HL-60/S4 treated with phorbol 12-myristate 13-acetate at 8.2 ng/mL for 4 days and 3 days (cell line): Measurements from ENCODE around the gene SPTAN1.
"Not testable (repeated sequence)": the region's sequence is repeated elsewhere in the genome, so short reads cannot be mapped to it uniquely, and the experiment has no call there.

ENCODE experiments used
- in situ Hi-C: fragments of 300-500 bp; cut with MboI; formaldehyde crosslinking; loops from 2 replicates; pipeline ENCODE4 v1.15.0; 2022; ENCODE audit warnings: low sequenced_read_pairs

SPTAN1 gene

DNA sequence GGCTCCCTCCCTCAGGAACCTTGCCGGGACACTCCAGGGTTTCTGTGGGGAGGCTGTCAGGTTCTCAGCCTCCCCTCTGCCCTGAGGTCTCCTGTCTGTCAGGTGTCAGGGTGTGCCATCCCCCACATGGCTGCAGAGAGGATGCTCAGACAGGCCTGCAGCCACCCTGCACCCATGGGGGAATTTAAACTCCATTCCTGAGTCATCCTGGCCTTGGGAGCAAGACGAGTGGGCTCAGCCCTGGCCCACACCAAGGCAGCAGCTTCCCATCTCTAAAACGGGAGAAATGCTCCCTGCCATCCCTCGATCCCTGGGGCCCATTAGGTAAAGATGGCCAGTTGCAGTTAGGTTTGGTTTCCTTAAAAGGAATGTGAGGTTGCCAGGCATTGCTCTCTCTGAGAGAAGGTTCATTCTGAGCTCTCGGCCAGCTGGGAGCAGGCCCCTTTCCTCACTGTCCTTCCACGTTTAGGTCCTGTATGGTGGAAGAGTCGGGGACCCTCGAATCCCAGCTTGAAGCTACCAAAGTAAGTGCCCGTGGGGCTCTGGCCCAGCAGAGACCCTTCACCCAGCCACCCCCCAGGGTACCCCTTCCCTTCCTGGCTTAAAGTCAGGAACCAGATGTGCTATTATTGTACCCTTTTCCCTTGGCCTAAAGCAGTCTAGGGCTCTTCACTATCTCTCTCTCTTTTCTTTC is 77.6 kb downstream of the SPTAN1 start:
- in situ Hi-C loops, result no loop called here

DNA sequence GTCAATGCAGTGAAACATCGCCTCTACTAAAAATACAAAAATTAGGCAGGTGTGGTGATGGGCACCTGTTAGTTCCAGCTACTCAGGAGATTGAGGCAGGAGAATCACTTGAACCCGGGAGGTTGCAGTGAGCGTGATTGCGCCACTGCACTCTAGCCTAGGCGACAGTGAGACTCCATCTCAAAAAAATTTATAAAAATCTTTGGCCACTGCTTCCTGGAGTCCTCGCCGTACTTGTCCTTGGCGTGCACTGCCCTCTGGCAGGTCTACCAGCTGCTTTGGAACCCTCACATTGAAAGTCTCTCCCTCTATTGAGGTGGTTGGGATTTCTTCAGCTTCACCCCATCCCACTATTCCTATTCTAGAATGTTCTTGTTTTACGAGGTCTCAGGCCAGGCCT is 79.2 kb downstream of the SPTAN1 start:
- in situ Hi-C loops, result no loop called here

DNA sequence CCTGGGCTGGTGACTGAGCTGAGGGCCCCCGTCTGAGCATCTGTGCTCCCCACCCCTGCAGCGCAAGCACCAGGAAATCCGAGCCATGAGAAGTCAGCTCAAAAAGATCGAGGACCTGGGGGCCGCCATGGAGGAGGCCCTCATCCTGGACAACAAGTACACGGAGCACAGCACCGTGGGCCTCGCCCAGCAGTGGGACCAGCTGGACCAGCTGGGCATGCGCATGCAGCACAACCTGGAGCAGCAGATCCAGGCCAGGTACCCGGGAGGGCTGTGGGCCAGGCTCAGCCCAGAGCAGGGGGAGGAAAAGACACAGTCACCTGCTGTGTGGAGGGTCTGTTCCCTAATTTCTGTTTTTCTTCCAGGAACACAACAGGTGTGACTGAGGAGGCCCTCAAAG is 79.7 kb downstream of the SPTAN1 start:
- in situ Hi-C loops, result no loop called here

DNA sequence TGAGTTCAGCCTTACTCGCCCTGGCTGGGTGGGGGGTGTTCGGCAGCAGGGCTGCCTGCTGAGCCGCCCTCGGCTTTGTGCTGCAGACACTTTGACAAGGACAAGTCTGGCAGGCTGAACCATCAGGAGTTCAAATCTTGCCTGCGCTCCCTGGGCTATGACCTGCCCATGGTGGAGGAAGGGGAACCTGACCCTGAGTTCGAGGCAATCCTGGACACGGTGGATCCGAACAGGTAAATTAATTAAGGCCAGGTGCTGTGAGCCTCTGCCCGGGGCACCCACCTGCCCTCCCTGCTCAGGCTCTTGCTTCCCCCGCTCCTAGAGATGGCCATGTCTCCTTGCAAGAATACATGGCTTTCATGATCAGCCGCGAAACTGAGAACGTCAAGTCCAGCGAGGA is 80.1 kb downstream of the SPTAN1 start:
- in situ Hi-C loops, result no loop called here

DNA sequence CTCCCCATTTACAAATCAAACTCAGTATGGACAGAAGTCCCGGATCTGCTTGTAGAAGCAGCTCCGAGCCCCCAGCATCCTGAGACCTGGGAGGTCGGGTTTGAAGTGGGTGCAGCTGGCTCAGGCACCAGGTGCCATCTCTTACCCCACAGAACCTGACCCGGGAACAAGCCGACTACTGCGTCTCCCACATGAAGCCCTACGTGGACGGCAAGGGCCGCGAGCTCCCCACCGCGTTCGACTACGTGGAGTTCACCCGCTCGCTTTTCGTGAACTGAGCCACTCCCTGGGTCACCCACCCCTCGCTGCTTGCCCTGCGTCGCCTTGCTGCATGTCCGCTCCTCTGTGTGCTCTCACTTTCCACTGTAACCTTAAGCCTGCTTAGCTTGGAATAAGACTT is 80.7 kb downstream of the SPTAN1 start:
- in situ Hi-C loops, result no loop called here

DNA sequence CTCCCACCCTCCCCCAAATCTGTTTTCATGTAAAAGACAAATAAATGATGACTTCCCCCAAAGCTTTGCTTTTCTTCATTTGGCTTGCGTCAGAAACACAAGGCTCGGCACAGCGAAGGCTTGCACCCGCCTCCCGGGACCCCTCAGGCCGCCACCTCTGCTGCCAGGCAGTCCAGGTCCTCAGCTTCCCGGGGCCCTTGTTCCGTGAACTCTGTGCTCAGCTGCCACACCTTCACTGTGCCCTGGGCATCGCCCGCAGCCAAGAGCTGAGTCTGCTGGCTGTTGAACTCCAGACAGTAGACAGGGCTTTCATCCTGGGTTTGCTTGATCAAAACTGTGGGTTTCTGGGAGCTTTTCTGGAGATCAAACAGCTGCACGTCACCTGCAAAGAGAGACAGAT is 81.2 kb downstream of the SPTAN1 start:
- in situ Hi-C loops, result no loop called here

DNA sequence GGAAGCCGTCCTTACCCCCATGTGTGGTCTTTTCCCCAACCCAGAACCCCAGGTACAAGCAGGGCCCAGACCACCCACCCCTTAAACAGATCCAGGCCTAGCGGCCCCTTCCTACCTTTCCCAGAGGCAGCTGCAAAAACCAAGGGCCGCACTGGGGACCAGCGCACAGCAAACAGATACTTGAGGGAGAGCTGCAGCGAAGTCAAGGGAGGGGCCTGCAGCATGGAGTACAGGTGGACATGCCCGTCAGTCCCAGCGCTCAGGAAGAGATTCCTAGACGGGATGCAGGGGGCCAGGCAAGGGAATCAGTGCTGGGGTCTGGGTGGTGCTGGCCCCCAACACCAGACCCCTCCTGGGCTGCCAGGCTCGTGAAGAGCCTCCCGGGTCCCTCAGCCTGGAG is 81.7 kb downstream of the SPTAN1 start:
- in situ Hi-C loops, result no loop called here

DNA sequence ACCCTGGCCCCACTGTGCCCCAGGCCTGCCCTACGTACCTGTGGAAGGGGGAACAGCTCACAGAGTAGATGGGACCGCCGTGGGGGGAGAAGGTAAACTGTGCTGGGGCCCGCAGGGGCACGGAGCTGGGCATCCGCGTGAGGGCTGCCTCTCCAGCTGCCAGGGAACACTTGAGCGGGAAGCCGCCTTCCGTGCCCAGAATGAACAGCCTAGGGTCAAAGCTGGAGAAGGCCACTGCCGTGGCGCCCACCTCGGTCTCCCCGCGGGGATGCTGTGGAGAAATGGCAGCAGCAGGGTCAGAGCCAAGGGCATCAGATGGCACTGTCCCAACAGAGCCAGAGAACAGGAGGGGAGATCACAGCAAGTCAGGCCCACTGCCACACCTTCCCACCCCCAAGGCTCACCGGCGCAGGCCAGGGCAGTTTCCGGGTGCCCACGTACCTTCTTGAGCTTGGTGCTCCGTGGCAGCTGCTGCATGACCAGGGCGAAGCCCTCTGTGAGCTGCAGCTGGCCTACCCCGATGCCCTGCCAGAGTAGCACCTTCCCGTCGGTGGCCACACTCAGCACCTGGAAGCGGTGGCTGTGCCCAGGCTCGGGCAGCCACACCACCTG is 82.4 kb downstream of the SPTAN1 start:
- in situ Hi-C loops, result no loop called here

DNA sequence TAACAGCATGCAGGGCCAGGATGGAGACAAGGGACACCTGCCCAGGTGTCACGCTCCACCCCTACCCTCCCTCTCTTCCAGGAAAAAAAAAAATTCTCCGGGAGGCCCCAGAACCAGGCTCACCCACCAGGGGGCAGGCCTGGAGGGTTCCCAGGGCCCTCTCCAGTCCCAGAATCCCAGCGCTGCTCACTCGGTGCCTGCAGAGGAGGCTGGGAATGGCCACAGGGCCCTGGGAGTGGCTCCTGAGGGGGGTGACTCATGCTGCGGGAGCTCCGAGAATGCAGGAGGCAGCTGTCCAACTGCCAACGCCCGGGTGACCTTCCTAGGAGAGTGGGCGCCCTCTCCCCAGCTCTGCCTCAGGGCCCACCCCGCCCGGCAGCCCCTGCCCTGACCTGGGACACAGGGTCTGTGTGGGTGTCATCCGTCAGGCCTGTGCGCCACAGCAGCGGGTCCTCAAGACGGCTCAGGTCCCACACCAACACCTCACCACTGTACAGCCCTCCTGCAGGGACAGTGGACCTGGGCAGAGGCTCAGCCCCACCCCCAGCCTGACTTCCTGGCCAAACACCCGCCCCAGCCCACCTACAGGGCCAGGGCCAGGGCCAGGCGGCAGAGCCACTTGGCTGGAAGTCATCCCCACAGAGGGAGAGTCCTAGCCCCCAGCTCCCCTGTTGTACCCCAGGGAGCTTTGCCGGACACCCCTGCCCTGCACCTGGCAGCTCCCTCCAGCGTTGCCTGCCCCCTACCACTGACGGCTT is 83.1 kb downstream of the SPTAN1 start:
- in situ Hi-C loops, result no loop called here

DNA sequence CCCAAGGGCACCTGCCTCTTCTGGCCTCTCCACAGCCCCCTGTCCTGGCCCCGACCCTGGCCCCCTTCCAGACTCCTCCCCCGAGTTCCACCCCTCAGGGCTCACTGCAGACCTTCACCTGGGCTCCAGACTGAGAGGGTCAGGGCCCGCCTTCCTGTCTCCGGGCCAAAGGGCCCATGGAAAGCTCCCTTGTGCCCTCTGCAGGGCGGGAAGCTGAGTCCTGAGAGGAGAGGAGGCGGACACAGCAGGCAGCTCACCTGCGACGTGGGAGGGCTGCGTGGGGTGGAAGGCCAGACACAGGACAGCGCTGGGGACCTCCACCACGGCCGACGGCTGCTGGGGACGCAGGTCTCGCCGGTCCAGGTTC is 83.6 kb downstream of the SPTAN1 start:
- in situ Hi-C loops, result no loop called here

DNA sequence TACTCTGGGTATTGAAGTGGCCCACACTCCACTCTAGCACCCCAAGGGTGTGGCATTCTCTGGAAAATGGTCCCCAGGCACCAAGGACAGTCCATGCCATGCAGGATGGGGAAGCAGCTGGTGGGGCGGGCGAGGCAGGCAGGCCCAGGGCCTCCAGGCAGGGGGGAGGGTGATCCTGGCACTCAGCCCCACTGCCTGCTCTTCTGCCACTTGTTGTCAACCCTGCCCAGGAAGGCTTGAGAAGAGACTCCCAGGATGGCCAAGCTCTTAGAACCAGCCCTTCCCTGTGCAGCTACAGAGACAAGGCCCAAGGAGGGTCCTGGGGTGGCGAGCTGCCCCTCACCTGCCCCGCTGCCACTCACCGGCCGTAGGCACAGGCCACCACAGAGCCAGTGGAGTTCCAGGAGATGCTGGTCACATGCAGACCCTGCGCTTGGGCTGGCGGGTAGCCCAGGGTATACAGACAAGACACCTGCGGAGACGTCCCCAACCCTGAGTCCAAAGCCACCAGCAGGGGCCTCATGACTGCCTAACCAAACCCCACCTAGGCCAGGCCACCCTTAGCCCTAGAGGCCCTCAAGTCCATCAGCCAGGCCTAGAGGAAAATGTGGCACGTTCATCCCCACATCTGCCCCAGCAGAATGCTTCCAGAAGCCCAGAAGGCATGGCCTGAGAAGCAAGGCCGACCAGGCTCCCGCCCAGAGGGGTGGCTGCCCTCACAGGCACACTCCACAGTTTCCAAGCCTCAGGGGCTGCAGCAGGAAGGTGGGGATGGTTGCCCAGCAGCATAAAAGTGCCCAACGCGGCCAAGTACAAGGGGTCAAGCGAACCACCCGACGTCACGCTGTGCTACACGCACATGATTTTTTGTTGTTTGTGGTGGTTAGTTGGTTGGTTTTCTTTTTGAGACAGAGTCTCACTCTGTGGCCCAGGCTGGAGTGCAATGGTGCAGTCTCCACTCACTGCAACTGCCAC is 84.5 kb downstream of the SPTAN1 start:
- in situ Hi-C loops, result no loop called here

DNA sequence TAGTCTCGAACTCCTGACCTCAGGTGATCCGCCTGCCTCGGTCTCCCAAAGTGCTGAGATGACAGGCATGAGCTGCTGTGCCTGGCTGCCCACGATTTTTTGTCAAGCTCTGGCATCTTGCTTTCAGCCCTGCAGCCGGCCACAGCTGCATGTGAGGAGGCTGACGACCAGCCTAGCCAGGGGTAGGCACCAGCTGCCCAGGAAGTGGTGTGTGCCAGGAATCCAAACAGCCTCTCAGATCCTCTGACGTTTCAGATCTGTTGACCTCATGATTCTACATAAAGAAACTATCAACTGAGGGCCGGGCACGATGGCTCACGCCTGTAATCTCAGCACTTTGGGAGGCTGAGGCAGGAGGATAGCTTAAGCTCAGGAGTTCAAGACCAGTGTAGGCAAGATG is 85.3 kb downstream of the SPTAN1 start:
- in situ Hi-C loops, result no loop called here

DNA sequence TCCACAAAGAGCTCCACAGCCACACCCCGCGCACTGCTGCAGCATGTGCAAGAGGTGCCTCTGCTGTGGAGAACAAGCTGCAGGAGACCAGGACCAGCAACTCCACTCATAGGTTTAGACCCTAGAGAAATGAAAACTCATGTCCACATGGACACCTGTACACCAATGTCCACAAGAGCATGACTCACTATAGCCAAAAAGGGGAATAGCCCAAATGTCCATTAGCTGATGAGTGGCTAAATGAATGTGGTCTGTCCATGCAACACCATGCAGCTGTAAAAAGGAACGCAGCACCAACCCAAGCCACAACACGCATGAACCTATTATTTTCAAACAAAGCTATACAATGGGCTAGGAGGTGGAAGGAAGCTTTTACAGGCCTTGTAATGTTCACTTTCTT is 86.2 kb downstream of the SPTAN1 start:
- in situ Hi-C loops, result no loop called here

DNA sequence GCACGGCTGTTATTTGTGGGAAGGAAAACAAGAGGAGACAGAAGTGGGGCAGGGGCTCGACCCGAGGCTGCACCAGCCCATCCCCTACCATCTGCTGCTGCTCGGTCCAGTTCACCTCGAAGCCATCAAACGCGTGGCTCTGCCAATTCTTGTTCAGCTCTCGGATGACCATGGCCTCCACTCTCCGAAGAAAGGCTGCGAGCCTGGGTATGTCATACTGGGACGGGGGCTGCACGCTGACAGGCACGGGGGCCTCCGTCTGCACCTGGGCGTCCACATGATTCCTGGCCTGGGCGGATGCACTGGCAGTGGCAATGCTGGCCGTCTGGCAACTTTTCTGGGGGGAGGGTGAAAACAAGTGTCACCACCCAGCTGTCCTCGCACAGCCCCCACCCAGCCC is 88.2 kb downstream of the SPTAN1 start:
- in situ Hi-C loops, result no loop called here

DNA sequence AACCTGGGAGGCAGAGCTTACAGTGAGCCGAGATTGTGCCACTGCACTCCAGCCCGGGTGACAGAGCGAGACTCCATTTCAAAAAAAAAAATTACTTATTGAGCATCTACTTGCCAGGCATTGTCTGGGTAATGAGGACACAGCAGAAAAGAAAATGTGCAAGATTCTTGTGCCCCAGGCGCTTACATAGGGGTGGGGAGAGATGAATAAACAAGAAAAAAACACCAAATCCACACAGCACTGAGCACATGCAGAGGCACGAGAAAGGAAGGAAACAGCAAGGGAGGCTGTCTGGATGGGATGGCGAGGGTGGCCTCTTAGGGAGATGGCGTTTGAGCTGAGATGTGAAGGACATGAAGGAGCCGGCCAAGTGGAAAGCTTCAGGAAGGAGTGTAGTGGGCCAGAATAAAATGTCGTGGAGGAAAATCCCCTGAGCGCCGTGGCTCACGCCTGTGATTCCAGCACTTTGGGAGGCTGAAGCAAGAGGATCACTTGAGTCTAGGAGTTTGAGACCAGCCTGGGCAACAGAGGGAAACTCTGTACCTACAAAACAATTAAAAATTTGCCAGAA is 90.4 kb downstream of the SPTAN1 start:
- in situ Hi-C loops, result no loop called here

DNA sequence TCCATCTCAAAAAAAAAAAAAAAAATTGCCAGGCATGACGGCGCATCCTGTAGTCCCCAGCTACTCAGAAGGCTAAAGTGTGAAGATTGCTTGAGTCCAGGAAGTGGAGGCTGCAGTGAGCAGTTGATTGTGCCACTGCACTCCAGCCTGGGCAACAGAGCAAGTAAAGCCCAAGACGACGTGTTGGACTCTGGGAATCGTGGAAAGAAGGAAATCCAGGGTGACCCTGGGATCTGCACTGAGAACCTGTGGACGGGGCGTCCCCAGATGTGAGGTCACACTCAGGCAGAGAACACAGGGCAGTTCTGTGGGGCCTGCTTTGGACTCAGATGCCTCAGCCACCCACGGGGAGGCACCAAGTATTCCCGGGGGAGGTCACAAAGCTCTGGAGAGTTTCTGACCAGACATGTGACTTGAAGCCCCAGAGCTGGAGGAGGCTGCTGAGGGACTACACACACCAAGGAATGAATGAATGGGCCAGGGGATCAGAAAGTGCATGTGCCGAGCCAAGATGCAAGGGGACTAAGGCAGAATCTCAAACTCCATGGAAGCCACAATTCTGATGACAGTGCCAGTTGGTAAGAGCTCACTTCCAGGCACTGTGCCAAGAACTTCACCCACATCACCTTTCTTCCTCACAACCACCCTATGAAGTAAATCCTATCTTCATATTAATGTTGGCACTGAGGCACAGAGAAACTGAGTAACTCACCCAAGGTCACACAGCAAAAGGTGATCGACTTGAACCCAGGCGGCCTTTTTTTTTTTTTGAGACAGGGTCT is 91.3 kb downstream of the SPTAN1 start:
- in situ Hi-C loops, result no loop called here

DNA sequence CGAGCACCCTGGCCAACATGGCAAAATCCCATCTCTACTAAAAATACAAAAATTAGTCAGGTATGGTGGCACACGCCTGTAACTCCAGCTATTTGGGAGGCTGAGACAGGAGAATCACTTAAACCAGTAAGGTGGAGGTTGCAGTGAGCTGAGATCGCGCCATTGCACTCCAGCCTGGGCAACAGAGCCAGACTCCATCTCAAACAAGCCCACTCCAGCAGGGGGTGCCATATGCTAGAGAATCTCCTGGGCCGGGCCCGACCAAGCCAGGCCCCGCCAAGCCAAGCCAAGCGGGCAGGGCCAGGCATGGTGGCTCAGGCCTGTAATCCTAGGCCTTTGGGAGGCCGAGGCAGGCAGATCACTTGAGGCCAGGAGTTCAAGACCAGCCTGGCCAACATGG is 95.8 kb downstream of the SPTAN1 start:
- in situ Hi-C loops, result not testable (repeated sequence)

DNA sequence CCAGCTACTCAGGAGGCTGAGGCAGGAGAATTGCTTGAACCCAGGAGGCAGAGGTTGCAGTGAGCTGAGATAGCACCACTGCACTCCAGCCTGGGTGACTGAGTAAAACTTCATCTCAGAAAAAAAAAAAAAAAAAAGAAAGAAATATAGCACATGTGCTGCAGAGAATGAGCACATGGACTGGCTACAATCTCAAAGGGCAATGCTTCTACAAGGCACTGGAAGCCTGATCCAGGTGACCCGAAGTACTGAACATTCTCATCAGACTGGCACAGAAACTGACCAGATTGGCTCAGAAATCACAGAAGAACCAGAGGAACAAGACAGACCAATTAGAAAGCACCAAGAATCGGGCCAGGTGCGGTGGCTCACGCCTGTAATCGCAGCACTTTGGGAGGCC is 99.4 kb downstream of the SPTAN1 start:
- in situ Hi-C loops, result no loop called here

DNA sequence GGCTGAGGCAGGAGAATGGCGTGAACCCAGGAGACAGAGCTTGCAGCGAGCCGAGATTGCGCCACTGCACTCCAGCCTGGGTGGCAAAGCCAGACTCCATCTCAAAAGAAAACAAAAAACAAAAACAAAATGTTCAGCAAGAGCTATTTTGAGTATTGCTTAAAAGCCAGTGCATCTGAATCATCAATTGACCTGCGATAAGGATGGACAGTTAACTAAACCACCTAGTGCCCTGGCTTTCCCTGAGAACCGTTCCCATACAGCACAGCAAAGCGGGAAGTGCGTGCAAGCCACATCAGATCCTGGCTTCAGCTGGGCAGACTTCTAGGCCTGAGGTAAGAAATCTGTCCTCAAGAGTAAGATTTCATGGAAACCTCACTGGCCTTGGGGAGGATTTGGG is 101.5 kb downstream of the SPTAN1 start:
- in situ Hi-C loops, result no loop called here

DNA sequence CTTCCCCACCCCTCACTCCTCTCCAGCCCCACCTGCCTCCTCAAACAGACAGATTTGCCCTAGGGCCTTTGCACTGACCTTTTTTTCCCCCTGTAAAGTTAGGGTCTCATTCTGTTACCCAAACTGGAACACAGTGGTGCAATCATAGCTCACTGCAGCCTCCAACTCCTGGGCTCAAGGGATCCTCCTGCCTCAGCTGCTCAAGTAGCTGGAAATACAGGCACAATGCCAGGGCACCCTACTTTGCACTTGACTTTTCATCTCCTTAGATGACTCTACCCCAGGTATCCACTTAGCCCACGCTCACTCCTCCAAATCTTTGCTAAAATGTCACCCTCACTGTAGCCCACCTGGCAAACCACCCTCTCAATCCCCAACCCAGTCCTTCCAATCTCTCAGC is 102.1 kb downstream of the SPTAN1 start:
- in situ Hi-C loops, result no loop called here
